Adrenal gland (tissue), 5 donors: ENCODE results near the gene GLT8D2.

ENCODE experiments used
- CTCF ChIP-seq, 6 experiments: fragments of 450-650 bp in 4 of 6; fragments of 200-600 bp in 2 of 6; sonication (generic) in 1 of 6; IDR thresholded peaks; 1 replicate in 5 of 6; 2 replicates in 1 of 6; pipeline versions ENCODE4 v1.5.1 to v1.8.0; 2016 to 2021; ENCODE audit warnings: antibody characterized with exemption in 6 of 6, mild to moderate bottlenecking in 2 of 6, moderate library complexity in 1 of 6
- POLR2A ChIP-seq, 2 donors: fragments of 450-650 bp; IDR thresholded peaks; one replicate each; pipeline ENCODE4 v1.6.1; 2017; ENCODE audit warnings: antibody characterized with exemption in 2 of 2, mild to moderate bottlenecking in 2 of 2, moderate library complexity in 1 of 2
- donor health status: DM: no; HTN: no; CAD: no.

- TF ChIP-seq CTCF (IDR thresholded peaks at IDR 0.05) (no peak), POLR2A (IDR thresholded peaks at IDR 0.05) (no peak)
These were observed 43.1 kb downstream of the GLT8D2 start for GRCh38 chr12:104006929-104007328.
